ENCODE results near the gene CCDC12. TPM values are rescaled to one million over a fixed set of nuclear protein-coding genes. Genes with fewer than 3 reads are reported as not detected.

CCDC12 gene
- total and polyA plus RNA-seq, 9 of the 15 experiments (the other 6 are each of a cell fraction or from before 2014, with no cell fraction given), result 8.9 to 201 (median 86.9) TPM

GRCh38 chr3:46895204-46895660 is 81.3 kb downstream of the CCDC12 start:
- Histone ChIP-seq H4K20me1 (replicated peaks; ENCODE audit: control insufficient read depth, insufficient read depth, low read length) (peaks cover 39% of the 10 kb centered on the region), H3K4me1 (replicated peaks in 1 of 2; ENCODE audit: control insufficient read depth in 2 of 2, insufficient read depth in 2 of 2, low read length in 2 of 2) (peaks cover 0 to 37% of the 10 kb centered on the region in 2 experiments; a peak in 3 of 5 replicates), H3K27me3 (ENCODE audit: control insufficient read depth in 2 of 2, insufficient read depth in 2 of 2, low read length in 2 of 2) (peaks cover 20 to 62% of the 10 kb centered on the region in 2 experiments; a peak in 4 of 5 replicates), H3K9ac (ENCODE audit: insufficient read depth in 1 of 2, low read depth in 2 of 2, low read length in 2 of 2) (no peak overlapping the region), H3K79me2 (ENCODE audit: control insufficient read depth, insufficient read depth, low read length) (no peaks in the 10 kb centered on the region), H3K9me1 (ENCODE audit: control insufficient read depth, insufficient read depth, low read length) (no peaks in the 10 kb centered on the region), H3K36me3 (ENCODE audit: control insufficient read depth, insufficient read depth, low read length) (no peaks in the 10 kb centered on the region), H3K4me3 (no peak overlapping the region), H3K4me2 (ENCODE audit: insufficient read depth, low read length) (peak overlapping the region; percentile 42), H3K27ac (ENCODE audit: extremely low read depth, low read depth, low read length) (no peak overlapping the region), H2AFZ (ENCODE audit: low read depth, low read length) (peak overlapping the region; percentile 11; the same call in 1 of the 2 replicates), H3K9me3 (replicated peaks; ENCODE audit: control insufficient read depth, insufficient read depth, low read depth, low read length) (no peaks in the 10 kb centered on the region)
- intact Hi-C loops (cut with micrococcal nuclease), result loop anchor here (1.0 to 5.0 kb wide), 3 partner anchors 29 to 190 kb away; no protein-coding TSS in a partner anchor
- ATAC-seq (peak; percentile 92), FAIRE-seq (peak; percentile 91), DNase-seq (ENCODE audit: extremely low read depth in 1 of 4, low spot score in 3 of 4) (peak; percentile 84 to 86 (median 85))
- POLR2A ChIA-PET, result interaction anchor here (0.9 to 1.0 kb wide), 2 partner anchors 11 to 17 kb away, joined by 4 read pairs; no protein-coding TSS in a partner anchor
- no TSS peak for BruUV-seq (replicated peaks)
- CTCF ChIA-PET (ENCODE audit: low intra/inter-chr PET ratio), result interaction anchor here (0.6 to 3.2 kb wide), 9 partner anchors 29 to 468 kb away, joined by 3 to 27 read pairs (median 3); no protein-coding TSS in a partner anchor
- in situ Hi-C loops (cut with MboI), result loop anchor here (5.0 kb wide), 1 partner anchor 178 kb away; the partner anchor contains the start of gene PRSS50
- 0% methylated on average over 5 of the region's 5 CpGs for WGBS (ENCODE audit: insufficient coverage, low coverage, missing lambda C conversion rate)
- TF ChIP-seq KDM1A (IDR thresholded peaks at IDR 0.05) (0 out of 4 replicates have a peak, but pooled peaks of 1 of the 2 experiments have one; percentile 9), ZNF511 (CRISPR knock-in tag; IDR thresholded peaks at IDR 0.05) (peak; percentile 40; the same call in 1 of the 2 replicates), SRSF1 (IDR thresholded peaks at IDR 0.05; ENCODE audit: low read depth, low read length) (no peak), DEAF1 (CRISPR knock-in tag; IDR thresholded peaks at IDR 0.05) (peak; percentile 59; the same call in 1 of the 2 replicates), RAD21 (CRISPR knock-in tag; conservative IDR thresholded peaks at IDR 0.05 in 1 of 2, IDR thresholded peaks at IDR 0.05 in 1 of 2) (peak; percentile 79 to 97), RCOR1 (IDR thresholded peaks at IDR 0.05; ENCODE audit: borderline replicate concordance in 1 of 2, low read depth in 2 of 2, low read length in 2 of 2) (peak in 1 of 2 experiments; percentile 62; a peak in 2 of 4 replicates), HOMEZ (CRISPR knock-in tag; IDR thresholded peaks at IDR 0.05) (0 out of 2 replicates have a peak, but pooled peaks have one; percentile 49), ARID2 (IDR thresholded peaks at IDR 0.05) (peak; percentile 75; the same call in 1 of the 2 replicates), ZNF133 (CRISPR knock-in tag; IDR thresholded peaks at IDR 0.05) (no peak), RBM39 (optimal IDR thresholded peaks at IDR 0.05; ENCODE audit: low read depth, low read length) (peak; percentile 50), ZNF778 (CRISPR knock-in tag; IDR thresholded peaks at IDR 0.05) (no peak), MEIS2 (IDR thresholded peaks at IDR 0.05; ENCODE audit: partially characterized antibody) (peak; percentile 18), SLC30A9 (CRISPR knock-in tag; IDR thresholded peaks at IDR 0.05) (no peak)
- TF ChIP-seq, protein P1, sequence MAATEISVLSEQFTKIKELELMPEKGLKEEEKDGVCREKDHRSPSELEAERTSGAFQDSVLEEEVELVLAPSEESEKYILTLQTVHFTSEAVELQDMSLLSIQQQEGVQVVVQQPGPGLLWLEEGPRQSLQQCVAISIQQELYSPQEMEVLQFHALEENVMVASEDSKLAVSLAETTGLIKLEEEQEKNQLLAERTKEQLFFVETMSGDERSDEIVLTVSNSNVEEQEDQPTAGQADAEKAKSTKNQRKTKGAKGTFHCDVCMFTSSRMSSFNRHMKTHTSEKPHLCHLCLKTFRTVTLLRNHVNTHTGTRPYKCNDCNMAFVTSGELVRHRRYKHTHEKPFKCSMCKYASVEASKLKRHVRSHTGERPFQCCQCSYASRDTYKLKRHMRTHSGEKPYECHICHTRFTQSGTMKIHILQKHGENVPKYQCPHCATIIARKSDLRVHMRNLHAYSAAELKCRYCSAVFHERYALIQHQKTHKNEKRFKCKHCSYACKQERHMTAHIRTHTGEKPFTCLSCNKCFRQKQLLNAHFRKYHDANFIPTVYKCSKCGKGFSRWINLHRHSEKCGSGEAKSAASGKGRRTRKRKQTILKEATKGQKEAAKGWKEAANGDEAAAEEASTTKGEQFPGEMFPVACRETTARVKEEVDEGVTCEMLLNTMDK (IDR thresholded peaks at IDR 0.05; ENCODE audit: borderline replicate concordance, insufficient read depth, low read depth, low read length, poor library complexity, severe bottlenecking), result peak; percentile 73
